DOHH2 (cell line): ENCODE data around the gene CMKLR1.

Experiments used
- H3F3A ChIP-seq: fragments of 200-600 bp; sonication (generic), shearing (Covaris generic); 2 replicates; pipeline ENCODE4 v1.6.0; 2016; ENCODE audit warnings: antibody characterized with exemption, mild to moderate bottlenecking; ENCODE audit not compliant: control insufficient read depth, insufficient read depth
- H3K27ac ChIP-seq: fragments of 200-600 bp; sonication (generic); 2 replicates; pipeline ENCODE4 v1.5.1; 2014; ENCODE audit warnings: low read depth, mild to moderate bottlenecking, low read length, moderate library complexity
- H3K27me3 ChIP-seq: fragments of 200-600 bp; sonication (generic); 2 replicates; pipeline ENCODE4 v1.6.1; 2014; ENCODE audit warnings: mild to moderate bottlenecking, low read length, mixed read lengths; ENCODE audit not compliant: control insufficient read depth
- H3K36me3 ChIP-seq: fragments of 200-600 bp; sonication (generic); 2 replicates; pipeline ENCODE4 v1.6.1; 2014; ENCODE audit warnings: mild to moderate bottlenecking, low read length, moderate library complexity, mixed read lengths; ENCODE audit not compliant: control insufficient read depth
- H3K4me1 ChIP-seq: fragments of 200-600 bp; sonication (generic); 2 replicates; pipeline ENCODE4 v1.6.1; 2014; ENCODE audit warnings: mild to moderate bottlenecking, low read length, mixed read lengths; ENCODE audit not compliant: control insufficient read depth
- H3K4me2 ChIP-seq: fragments of 200-600 bp; sonication (generic); 2 replicates; pipeline ENCODE4 v1.6.0; 2014; ENCODE audit warnings: mild to moderate bottlenecking, low read length, moderate library complexity
- H3K4me3 ChIP-seq: fragments of 200-600 bp; sonication (generic); 2 replicates; pipeline ENCODE4 v1.5.1; 2014; ENCODE audit warnings: mild to moderate bottlenecking, low read length, mixed read lengths
- H3K79me2 ChIP-seq: fragments of 200-600 bp; sonication (generic); 2 replicates; pipeline ENCODE4 v1.6.1; 2014; ENCODE audit warnings: mild to moderate bottlenecking, low read length, mixed read lengths; ENCODE audit not compliant: control insufficient read depth
- H3K9me2 ChIP-seq: fragments of 200-600 bp; sonication (generic); replicated peaks from 2 replicates; pipeline ENCODE4 v1.6.1; 2014; ENCODE audit warnings: mild to moderate bottlenecking, low read length, mixed read lengths; ENCODE audit not compliant: control insufficient read depth
- H3K9me3 ChIP-seq: fragments of 200-600 bp; sonication (generic); 2 replicates; pipeline ENCODE4 v1.6.1; 2014; ENCODE audit warnings: antibody characterized with exemption, low read length, mixed read lengths; ENCODE audit not compliant: control insufficient read depth, insufficient read depth
- H4K20me1 ChIP-seq: fragments of 200-600 bp; sonication (generic); 2 replicates; pipeline ENCODE4 v1.6.0; 2014; ENCODE audit warnings: low read depth, mild to moderate bottlenecking, antibody characterized with exemption, low read length, moderate library complexity; ENCODE audit not compliant: control insufficient read depth, insufficient read depth
- CTCF ChIP-seq: fragments of 200-600 bp; sonication (generic); IDR thresholded peaks from one replicate; pipeline ENCODE4 v1.5.1; 2014; ENCODE audit warnings: antibody characterized with exemption, mild to moderate bottlenecking, low read depth, low read length; ENCODE audit not compliant: poor library complexity, severe bottlenecking
- EZH2phosphoT487 ChIP-seq: fragments of 200-600 bp; sonication (generic); IDR thresholded peaks from 2 replicates; pipeline ENCODE4 v1.6.1; 2017; ENCODE audit warnings: borderline replicate concordance, mild to moderate bottlenecking, antibody characterized with exemption, low read length, moderate library complexity, mixed read lengths

CMKLR1 gene

GRCh38 chr12:108307006-108307405 lies 32.1 kb downstream of the CMKLR1 start:
- Histone ChIP-seq H3K27me3 (no peaks in the 10 kb centered on the region), H3K9me2 (no peaks in the 10 kb centered on the region), H3K36me3 (no peaks in the 10 kb centered on the region), H3K79me2 (no peaks in the 10 kb centered on the region), H3F3A (no peaks in the 10 kb centered on the region), H3K4me3 (no peak overlapping the region), H3K27ac (no peak overlapping the region), H3K4me1 (no peaks in the 10 kb centered on the region), H3K4me2 (no peak overlapping the region), H3K9me3 (no peaks in the 10 kb centered on the region), H4K20me1 (no peaks in the 10 kb centered on the region)
- TF ChIP-seq EZH2phosphoT487 (no peak), CTCF (no peak)

GRCh38 chr12:108306506-108306905 lies 32.6 kb downstream of the CMKLR1 start:
- Histone ChIP-seq H3K27ac (no peak overlapping the region), H3K4me3 (no peak overlapping the region), H3K4me2 (no peak overlapping the region), H3F3A (no peaks in the 10 kb centered on the region), H3K27me3 (no peaks in the 10 kb centered on the region), H3K9me2 (no peaks in the 10 kb centered on the region), H3K36me3 (no peaks in the 10 kb centered on the region), H4K20me1 (no peaks in the 10 kb centered on the region), H3K4me1 (no peaks in the 10 kb centered on the region), H3K9me3 (no peaks in the 10 kb centered on the region), H3K79me2 (no peaks in the 10 kb centered on the region)
- TF ChIP-seq CTCF (no peak), EZH2phosphoT487 (no peak)

- Histone ChIP-seq H3K27me3 (no peaks in the 10 kb centered on the region), H4K20me1 (no peaks in the 10 kb centered on the region)
- TF ChIP-seq CTCF: no peak
- no peak for TF ChIP-seq EZH2phosphoT487
These were observed 33.1 kb downstream of the CMKLR1 start for GRCh38 chr12:108305991-108306501.

DNA sequence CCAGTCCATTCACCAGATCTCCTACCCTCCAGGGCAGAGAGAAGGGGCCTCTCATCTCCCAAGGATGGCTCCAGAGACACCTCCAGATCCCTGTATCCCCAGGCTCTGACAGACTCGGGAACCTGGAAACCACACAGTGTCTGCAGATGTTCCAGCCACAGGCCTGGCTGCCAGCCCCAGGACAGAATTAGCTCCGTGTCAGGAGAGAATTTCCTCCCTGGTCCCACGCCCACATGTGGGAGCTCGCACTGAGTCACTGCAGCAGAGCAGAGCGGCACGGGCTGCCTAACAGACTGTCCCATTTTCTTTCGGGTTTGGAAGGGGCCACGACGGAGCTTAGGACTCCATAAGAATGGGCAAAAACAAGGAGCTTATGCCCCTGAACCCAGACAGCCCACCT lies 33.6 kb downstream of the CMKLR1 start:
- H3K36me3 ChIP-seq: no peaks in the 10 kb centered on the region
- no peaks in the 10 kb centered on the region for H3K9me2 ChIP-seq
- H3K4me3 ChIP-seq: no peak overlapping the region
- H3K4me2 ChIP-seq: no peak overlapping the region
- H3K79me2 ChIP-seq: no peaks in the 10 kb centered on the region
- no peaks in the 10 kb centered on the region for H3K4me1 ChIP-seq
- H4K20me1 ChIP-seq: no peaks in the 10 kb centered on the region
- H3K27ac ChIP-seq: no peak overlapping the region
- H3K27me3 ChIP-seq: no peaks in the 10 kb centered on the region
- no peaks in the 10 kb centered on the region for H3K9me3 ChIP-seq
- no peak for TF ChIP-seq CTCF
- no peak for TF ChIP-seq EZH2phosphoT487
- no peaks in the 10 kb centered on the region for H3F3A ChIP-seq

More at GRCh38 chr12:108305991-108306501, 33.1 kb downstream of the CMKLR1 start:
- no peak overlapping the region for H3K4me2 ChIP-seq
- H3K9me2 ChIP-seq: no peaks in the 10 kb centered on the region
- H3K36me3 ChIP-seq: no peaks in the 10 kb centered on the region
- no peak overlapping the region for H3K4me3 ChIP-seq
- H3F3A ChIP-seq: no peaks in the 10 kb centered on the region
- no peaks in the 10 kb centered on the region for H3K4me1 ChIP-seq
- no peaks in the 10 kb centered on the region for H3K79me2 ChIP-seq
- H3K27ac ChIP-seq: no peak overlapping the region
- H3K9me3 ChIP-seq: no peaks in the 10 kb centered on the region
